GM21367 (cell line): Measurements from ENCODE around the gene PHETA1.
"Not testable (repeated sequence)": the region's sequence is repeated elsewhere in the genome, so short reads cannot be mapped to it uniquely, and the experiment has no call there.

Source experiments
- ATAC-seq: cut with Tn5 transposase; IDR thresholded peaks from one replicate; pipeline ENCODE4 v1.9.1; 2021; ENCODE audit not compliant: unreplicated experiment

The PHETA1 gene

DNA sequence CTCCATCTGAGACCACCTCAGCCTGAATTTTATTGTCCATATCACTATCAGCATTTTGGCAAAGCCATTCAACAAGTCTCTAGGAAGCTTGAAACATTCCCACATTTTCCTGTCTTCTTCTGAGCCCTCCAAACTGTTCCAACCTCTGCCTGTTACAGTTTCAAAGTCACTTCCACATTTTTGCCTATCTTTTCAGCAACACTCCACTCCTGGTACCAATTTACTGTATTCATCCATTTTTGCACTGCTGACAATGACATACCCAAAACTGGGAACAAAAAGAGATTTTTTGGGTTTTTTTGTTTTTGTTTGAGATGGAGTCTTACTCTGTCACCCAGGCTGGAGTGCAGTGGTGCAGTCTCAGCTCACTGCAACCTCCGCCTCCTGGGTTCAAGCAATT is 4.3 kb upstream of the PHETA1 start:
- ATAC-seq, result not testable (repeated sequence)

DNA sequence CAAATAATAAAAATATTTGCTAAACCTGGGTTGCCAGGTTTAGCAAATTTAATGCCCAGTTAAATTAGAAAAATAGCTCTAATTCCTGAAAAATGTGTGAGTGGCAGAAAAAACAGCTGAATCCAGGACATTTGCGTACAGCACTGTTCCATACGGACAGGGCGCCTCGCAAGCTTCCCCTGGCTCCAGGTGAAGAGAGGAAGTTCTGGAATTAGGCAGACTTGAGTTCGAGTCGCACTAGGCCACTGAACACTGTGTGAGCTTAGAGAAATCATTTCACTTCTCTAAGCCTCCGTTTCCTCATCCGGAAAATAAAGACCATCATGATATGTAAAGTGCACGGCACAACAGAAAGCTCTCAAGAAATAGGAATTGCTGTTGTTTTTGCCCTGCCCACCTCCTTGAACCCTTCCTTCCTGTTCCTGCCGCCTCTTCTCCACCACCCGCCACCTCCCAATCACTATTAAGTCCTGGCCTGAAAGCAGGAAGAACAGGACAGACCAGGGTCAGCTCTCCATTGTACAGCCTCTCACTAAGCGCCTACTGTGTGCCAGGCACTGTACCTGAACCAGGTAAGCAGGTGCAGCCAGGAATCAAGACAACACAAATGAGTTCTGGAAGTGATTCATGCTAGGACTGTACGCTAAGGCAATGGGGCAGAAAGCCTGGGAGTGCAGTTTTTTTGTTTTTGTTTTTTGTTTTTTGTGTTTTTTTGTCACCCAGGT is 763 bp upstream of the PHETA1 start:
- no peak for ATAC-seq

DNA sequence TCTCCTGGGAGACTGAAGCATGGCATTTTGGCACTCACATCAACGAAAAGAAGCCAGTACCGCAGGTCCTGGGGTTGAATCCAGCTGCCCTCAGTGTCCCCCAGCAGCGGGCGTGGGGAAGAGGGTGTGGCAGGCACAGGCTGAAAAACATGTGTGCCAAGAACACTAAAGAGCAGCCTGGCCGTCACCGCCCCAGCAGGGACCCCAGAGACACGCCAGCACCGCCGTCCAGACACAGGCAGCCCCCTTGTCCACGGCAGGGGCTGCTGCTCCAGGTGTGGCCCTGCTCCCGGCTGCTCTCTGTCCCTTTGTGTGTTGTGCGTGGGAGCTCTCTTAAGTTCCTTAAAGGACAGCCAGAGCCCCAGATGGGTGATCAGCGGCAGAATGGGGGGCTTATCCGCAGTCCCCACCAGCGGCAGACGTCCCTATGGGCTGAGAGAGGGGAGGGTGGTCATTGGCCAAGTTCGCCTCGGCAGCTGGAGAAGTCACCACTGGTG is 556 bp downstream of the PHETA1 start:
- ATAC-seq, result no peak

DNA sequence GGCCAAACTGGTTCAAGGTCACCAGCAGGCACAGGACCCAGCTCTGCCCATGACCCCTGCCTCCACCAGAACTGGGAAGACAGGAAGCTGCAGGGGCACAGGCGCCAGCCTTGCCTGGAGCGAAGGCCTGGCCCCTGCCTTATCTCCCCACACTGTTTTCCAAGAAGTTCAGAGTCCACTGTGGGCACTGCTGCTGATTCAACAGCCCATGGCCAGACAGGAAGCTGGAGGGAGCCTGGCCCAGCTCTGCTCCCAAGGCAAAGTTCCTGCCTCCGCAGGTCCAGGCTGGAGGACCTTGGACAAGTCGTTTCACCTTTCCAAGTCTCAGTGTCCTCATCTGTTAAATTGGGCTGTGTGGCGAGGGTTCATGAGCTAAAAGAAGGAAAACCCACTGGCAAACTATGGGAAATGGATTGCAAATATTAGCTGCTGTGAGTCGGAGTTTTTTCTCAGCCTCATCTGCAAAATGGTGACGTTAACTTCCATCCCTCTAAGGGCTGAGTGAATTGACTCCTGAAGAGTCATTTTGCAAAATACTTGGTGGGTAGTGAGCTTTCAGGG is 1.2 kb downstream of the PHETA1 start:
- no peak for ATAC-seq

DNA sequence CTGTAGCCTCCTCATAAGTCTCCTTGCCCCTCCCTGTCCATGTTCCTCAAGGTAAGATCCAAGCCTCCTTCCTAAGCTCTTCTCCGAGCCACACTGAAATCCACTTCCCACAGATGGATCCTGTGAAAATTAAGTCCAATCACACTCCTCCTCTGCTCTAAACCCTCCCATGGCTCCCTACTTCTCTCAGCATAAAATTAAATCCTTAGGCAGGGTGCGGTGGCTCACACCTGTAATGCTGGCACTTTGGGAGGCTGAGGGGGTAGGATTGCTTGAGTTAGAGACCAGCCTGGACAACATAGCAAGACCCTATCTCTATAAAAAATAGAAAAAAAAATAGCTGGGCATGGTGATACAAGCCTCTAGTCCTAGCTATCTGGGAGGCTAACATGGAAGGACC is 2.3 kb downstream of the PHETA1 start:
- no peak for ATAC-seq

DNA sequence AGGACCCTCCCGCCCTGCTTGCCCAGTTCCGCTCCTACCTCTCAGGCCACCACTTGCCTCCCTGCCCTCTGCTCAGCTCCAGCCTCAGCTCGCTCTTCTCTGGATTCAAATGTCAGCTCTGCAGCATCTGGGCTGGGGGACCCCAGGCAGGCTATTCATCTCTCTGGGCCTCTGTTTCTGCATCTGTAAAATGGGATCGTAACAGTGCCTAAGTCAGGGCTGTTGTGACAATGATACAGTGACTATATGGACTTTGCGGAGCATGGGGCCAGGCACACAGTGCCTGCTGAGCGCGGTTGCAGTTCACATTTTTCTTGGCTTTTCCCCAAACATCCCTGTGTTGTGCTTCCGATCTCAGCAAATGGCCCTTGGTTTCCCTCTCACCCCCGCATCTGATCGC is 2.8 kb downstream of the PHETA1 start:
- no peak for ATAC-seq

- ATAC-seq, result no peak
These were observed 5.3 kb downstream of the PHETA1 start for GRCh38 chr12:111363578-111363977.

- ATAC-seq, result no peak
These were observed 6.0 kb downstream of the PHETA1 start for GRCh38 chr12:111362687-111363475.

- ATAC-seq, result no peak
These were observed 6.9 kb downstream of the PHETA1 start for GRCh38 chr12:111361717-111362576.

DNA sequence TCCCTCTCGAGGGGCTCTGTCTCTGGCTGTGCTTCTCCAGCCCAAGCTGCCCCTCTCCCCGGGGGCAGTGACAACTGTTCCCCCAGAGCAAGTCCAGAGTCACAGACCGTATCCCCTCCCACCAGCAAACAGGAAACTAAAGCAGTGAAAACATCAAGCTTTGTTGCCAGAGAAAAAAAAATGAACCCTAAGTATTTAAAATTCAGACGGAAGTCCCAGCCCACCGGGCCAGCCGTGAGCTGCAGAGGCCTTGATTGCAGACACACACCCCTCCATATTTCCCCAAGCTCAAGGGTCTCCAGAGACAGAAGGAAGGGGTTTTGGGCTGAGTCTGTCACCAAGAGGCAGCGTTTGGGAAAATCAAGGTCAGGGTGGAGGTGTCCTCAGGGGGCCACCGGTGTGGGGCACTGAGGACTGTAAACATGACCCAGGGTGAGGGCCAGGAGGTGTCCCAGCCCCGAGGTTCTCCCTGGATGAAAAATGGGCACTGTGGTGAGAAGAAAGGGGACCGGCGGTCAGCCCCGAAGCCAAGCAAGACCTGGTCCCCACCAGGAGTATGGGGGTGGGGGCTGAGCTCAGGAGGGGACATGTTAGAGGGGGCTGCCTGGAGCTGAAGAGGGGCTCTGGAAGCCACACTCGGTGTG is 7.7 kb downstream of the PHETA1 start:
- ATAC-seq, result no peak

GRCh38 chr12:111360325-111360930 is 8.5 kb downstream of the PHETA1 start:
- ATAC-seq, result no peak

- ATAC-seq, result no peak
These were observed 9.0 kb downstream of the PHETA1 start for GRCh38 chr12:111359914-111360276.

DNA sequence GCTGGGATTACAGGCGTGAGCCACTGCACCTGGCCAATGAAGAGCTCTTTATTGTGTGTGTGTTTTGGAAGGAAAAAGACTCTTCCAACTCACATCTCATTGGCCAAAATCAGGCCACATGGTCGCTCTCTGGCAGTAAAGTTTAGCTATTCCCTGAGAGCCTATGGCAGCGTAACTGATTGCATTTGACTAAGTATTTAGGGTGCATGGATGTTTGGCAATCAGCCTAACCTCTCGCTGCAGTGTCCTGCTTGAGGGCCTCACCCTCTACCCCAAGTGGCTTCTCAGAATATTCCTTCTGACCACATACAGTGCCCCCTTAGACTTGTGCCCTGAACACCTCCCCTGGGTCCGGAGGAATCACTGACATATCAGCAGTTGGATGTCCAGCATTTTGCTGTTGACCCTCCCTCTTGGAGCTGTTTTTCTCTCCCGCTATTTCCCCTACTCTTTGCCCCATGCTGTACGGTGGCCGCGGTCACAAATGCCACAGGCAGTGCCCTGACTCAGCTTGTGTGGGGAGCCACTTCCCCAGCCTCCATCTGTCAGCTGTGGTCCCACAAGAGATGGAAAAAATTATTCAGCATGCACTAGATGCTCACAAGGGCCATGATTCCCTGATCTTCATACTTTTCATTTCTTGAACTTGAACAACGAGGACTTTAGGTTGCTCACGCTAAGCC is 9.5 kb downstream of the PHETA1 start:
- no peak for ATAC-seq

DNA sequence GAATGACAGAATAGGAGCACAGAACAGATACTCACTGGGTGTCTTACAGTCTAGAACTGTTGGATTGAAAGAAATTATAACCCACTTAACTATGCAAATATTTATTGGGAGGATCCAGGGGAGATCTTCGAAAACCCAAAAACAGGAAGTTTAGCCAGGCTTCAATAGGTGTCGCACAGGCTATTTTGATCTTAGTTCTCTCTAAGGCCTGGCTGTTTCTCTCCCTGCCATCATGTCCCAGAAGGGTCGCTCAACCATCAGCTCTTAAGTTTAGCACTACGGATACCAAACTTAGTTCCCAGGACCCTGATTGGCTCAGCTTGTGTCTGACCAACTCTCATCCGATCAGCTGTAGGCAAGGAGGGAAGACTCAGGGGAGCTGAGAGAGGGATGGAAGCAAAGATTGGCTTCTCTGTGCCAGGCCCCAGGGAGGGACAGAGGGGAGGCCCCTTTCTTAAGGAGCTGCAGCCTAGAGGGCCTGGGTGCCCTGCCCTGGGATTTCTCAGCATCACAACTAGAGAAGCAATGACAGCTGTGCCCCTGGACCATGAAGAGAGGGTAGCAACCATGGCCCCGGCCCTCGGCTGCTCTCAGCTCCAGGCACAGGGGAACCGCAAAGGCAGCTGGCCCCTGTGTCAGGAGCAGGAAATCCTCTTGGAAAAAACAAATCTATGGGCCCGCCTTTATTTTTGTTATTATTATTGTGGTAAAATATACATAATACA is 13.5 kb downstream of the PHETA1 start:
- no peak for ATAC-seq

DNA sequence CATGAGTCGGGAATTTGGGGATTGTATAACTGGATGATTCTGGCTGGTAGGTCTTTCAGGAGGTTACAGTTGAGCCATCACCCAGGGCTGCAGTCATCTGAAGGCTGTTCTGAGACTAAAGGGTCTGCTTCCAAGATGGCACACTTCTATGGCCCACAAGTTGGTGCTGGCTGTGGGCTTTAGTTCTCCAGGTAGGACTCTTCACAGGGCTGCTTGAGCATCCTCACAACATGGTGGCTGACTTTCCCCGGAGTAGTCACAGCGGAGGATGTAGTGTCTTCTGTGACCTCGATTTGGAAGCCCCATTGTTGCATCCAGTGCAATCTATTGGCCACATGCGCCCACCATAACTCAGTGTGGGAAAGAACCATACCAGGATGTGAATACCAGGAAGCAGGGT is 14.4 kb downstream of the PHETA1 start:
- no peak for ATAC-seq

DNA sequence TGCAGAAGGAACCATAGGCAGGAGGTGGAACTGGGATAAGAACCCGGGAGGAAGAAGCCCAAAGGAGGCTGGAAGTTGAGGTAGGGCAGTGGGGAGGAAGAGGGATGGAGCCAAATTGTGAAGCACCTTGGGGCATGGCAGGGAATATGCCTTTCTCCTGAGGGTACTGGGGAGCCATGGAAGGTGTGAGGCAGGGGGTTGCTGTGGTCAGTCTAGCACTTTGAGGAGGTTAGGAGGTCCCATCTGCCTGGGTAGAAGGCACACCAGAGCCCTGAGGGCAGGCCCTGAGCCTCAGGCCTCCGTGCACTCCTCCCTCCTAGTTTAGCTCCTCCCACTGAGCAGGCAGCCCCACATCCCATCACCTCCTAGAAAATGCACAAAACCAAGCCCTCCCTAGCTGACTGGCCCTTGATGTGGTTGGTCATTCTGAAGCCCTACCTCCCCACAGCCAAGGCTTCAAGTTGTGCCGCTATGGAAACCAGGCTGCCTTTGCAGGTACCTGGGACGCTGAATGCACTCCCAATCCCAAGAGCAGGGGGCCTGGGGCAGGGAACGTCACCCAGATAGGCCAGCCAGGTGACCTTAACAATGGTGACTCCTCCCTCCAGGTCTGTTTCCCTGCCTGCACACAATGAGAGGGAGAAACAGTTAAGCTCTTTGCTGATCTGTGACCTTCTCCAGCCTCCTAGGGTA is 15.1 kb downstream of the PHETA1 start:
- no peak for ATAC-seq

- no peak for ATAC-seq
These were observed 15.9 kb downstream of the PHETA1 start for GRCh38 chr12:111353026-111353425.

DNA sequence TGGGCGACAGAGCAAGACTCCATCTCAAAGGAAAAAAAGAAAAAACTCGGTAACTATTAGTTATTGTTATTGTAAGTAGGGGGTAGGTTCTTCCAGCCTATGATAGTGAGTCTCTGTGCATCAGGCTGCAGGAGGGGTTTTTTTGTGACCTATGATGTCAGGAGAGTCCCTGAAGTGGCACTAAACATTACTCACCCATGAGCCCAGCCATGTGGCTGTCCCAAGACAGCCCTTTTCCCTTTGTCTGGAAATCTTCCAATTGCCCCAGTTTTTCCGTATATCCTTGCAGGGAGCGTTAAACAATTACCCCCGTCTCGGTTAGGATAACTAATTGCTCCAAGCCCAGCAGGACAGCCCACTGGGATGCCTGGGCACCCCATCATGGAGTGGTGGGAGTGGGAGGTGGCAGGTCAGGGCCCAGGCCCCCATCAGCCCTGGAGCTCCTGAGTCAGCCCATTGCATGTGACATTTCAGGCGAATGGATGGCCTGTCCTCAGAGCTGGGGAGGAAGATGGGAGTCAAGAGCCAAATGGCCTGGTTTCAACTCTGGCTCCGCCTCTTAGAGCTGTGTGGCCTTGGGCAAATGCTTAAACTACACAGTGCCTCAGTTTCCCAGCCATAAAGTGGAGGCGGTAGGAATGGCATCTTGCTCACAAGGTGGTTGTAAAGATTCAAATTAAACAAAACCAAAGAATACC is 16.4 kb downstream of the PHETA1 start:
- ATAC-seq, result no peak
